Left ventricle myocardium inferior (tissue), 1 donor: ENCODE measurements around the gene RRP9. TPM values are rescaled to one million over a fixed set of nuclear protein-coding genes. Genes with fewer than 3 reads are reported as not detected.

Experiments used
- DNase-seq: peaks from one replicate; pipeline ENCODE4 v3.0.0-alpha.2; 2020
- H3K27ac ChIP-seq: fragments of 200-600 bp; replicated peaks from 2 replicates; pipeline ENCODE4 v1.8.0; 2021
- H3K27me3 ChIP-seq: fragments of 200-600 bp; 2 replicates; pipeline ENCODE4 v1.8.0; 2021; ENCODE audit warnings: low read depth
- H3K36me3 ChIP-seq: fragments of 200-600 bp; 2 replicates; pipeline ENCODE4 v1.8.0; 2021
- H3K4me1 ChIP-seq: fragments of 200-600 bp; 2 replicates; pipeline ENCODE4 v1.8.0; 2021
- H3K4me3 ChIP-seq: fragments of 200-600 bp; 2 replicates; pipeline ENCODE4 v1.8.0; 2021; ENCODE audit warnings: mild to moderate bottlenecking, moderate library complexity
- H3K9me3 ChIP-seq: fragments of 200-600 bp; replicated peaks from 2 replicates; pipeline ENCODE4 v1.8.0; 2021
- intact Hi-C: fragments of 100-400 bp; cut with micrococcal nuclease; formaldehyde crosslinking; loops from one replicate; pipeline ENCODE4 v1.11.0; 2022
- total RNA-seq: library from RNA; stranded (reverse); fragmentation: NEBNext Ultra II Directional; extraction: Animal tissue kit (Norgen Biotek cat#: 25700); gene quantifications from one replicate; pipeline ENCODE4 v1.2.1, GENCODE V29; 2021
- TF ChIP-seq, protein P1 (sequence below): fragments of 200-600 bp; IDR thresholded peaks from 2 replicates; pipeline ENCODE4 v1.8.0; 2021; ENCODE audit warnings: antibody characterized with exemption, mild to moderate bottlenecking, borderline replicate concordance
- donor health status: DM: no; HTN: yes; CAD: no; lungs with severe emphysema.

Gene RRP9
- total RNA-seq, 1 donor from 2014 or later, result 8.6 TPM

DNA sequence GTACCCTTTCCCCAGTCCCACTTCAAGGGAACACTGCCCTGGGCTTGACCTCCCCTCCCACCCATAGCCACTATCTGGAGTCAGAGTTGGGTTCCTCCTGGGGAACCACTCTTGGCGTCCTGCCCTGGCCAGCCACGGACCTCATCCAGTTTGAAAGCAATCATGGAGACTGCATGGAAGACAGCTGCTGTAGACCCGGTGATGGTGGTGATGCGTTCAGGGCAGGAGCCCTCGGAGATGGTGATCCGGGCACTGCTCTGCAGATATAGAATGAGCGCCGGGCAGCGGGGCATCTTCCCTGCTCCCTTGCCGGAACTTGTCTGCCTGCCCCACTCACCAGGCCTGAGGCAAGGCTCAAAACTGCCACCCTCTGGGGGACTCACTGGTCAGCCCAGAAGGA, 18.7 kb upstream of the RRP9 start:
- no peak for DNase-seq
- intact Hi-C loops, result no loop called here
- Histone ChIP-seq H3K9me3 (no peaks in the 10 kb centered on the region), H3K4me3 (no peak overlapping the region), H3K36me3 (peaks cover 39% of the 10 kb centered on the region), H3K27me3 (no peaks in the 10 kb centered on the region), H3K4me1 (peaks cover 64% of the 10 kb centered on the region), H3K27ac (no peak overlapping the region)
- TF ChIP-seq, protein P1, sequence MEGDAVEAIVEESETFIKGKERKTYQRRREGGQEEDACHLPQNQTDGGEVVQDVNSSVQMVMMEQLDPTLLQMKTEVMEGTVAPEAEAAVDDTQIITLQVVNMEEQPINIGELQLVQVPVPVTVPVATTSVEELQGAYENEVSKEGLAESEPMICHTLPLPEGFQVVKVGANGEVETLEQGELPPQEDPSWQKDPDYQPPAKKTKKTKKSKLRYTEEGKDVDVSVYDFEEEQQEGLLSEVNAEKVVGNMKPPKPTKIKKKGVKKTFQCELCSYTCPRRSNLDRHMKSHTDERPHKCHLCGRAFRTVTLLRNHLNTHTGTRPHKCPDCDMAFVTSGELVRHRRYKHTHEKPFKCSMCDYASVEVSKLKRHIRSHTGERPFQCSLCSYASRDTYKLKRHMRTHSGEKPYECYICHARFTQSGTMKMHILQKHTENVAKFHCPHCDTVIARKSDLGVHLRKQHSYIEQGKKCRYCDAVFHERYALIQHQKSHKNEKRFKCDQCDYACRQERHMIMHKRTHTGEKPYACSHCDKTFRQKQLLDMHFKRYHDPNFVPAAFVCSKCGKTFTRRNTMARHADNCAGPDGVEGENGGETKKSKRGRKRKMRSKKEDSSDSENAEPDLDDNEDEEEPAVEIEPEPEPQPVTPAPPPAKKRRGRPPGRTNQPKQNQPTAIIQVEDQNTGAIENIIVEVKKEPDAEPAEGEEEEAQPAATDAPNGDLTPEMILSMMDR, result no peak

GRCh38 chr3:51959651-51960050, 17.9 kb upstream of the RRP9 start:
- no peaks in the 10 kb centered on the region for H3K27me3 ChIP-seq
- TF ChIP-seq, protein P1, result no peak
- no peak overlapping the region for H3K4me3 ChIP-seq
- no peaks in the 10 kb centered on the region for H3K9me3 ChIP-seq
- peaks cover 39% of the 10 kb centered on the region for H3K36me3 ChIP-seq
- DNase-seq, result no peak
- H3K4me1 ChIP-seq, result peaks cover 61% of the 10 kb centered on the region
- no peak overlapping the region for H3K27ac ChIP-seq
- intact Hi-C loops, result no loop called here

DNA sequence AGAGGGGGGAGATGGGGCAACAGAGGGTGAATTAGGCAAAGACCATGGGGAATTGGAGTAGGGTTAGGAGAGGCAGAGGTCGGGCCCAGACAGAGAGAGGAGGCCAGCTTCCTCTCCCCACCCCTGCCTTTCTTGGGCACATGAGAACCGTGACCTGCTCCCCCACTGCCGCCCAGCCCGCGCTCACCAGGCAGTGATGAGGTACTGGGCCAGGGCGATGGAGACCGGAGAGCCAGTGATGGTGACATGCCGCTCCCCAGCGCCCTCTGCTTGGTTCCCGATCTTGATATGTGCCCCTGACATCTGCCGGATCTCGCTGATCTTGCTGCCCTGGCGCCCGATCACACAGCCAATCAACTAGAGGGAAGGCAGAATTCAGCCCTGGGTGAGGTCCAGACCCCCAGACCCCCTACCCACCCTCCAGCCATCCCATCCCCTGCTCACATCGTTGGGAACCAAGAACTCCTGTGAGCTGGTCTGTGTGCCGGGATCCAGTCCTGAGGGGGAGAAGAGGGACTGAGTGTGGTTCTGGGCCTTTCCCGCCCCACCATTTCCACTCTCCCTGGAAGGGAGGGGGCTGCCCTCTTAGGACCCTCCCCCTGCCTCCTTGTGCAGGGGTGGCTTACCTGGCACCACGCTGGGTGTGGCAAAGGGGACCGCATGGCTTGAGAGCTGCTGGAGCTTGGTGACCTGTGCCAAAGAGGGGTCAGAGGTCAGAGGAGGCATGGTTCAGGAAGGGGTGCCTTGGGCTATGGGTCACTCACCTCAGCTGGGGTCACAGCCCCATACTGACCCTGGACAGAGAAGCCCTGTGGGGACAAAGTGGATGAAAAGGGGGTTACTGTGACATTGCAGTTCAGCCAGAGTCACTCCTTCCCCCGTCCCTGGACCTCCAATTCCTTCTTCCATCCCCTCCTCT, 17.2 kb upstream of the RRP9 start:
- no peak overlapping the region for H3K4me3 ChIP-seq
- no peak overlapping the region for H3K27ac ChIP-seq
- H3K4me1 ChIP-seq, result peaks cover 53% of the 10 kb centered on the region
- TF ChIP-seq, protein P1, result no peak
- H3K36me3 ChIP-seq, result peaks cover 39% of the 10 kb centered on the region
- H3K9me3 ChIP-seq, result no peaks in the 10 kb centered on the region
- DNase-seq, result no peak
- H3K27me3 ChIP-seq, result no peaks in the 10 kb centered on the region
- intact Hi-C loops, result no loop called here

DNA sequence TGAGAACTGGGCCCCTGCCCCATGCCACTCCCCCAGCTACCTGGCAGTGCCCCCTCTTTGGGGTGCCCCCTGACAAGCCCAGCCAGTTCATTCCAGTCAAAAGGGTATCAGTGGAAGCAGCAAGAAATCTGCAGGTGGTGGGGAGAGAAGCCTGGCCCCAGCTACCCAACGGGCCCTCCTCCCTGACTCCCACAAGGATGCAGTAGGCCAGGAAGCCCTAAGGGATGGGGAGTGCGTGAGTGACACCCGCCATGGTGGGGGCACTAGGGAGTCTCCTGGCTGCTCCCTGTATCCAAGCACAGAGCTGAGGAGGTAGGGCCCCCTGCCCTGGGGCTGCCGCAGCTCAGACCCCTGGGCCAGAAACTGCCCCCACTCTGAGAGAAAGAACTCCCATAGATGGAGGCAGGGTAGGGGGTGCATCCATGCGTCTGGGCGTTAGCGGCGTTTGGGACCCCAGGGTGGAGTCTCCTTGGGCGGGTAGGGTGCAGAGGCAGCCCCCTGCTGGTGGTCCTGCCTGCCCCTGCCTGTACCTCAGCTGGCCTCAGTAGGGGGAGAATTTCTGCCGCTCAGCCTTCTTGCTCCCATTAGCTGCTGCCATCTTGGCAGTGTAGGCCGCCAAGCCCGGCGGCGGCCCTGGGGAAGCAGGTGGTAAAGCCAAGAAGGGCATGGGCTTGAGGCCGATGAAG, 16.0 kb upstream of the RRP9 start:
- Histone ChIP-seq H3K27me3 (no peaks in the 10 kb centered on the region), H3K4me3 (no peak overlapping the region), H3K4me1 (peaks cover 41% of the 10 kb centered on the region), H3K27ac (no peak overlapping the region), H3K9me3 (no peaks in the 10 kb centered on the region), H3K36me3 (peaks cover 39% of the 10 kb centered on the region)
- TF ChIP-seq, protein P1, result no peak
- intact Hi-C loops, result no loop called here
- DNase-seq, result no peak

DNA sequence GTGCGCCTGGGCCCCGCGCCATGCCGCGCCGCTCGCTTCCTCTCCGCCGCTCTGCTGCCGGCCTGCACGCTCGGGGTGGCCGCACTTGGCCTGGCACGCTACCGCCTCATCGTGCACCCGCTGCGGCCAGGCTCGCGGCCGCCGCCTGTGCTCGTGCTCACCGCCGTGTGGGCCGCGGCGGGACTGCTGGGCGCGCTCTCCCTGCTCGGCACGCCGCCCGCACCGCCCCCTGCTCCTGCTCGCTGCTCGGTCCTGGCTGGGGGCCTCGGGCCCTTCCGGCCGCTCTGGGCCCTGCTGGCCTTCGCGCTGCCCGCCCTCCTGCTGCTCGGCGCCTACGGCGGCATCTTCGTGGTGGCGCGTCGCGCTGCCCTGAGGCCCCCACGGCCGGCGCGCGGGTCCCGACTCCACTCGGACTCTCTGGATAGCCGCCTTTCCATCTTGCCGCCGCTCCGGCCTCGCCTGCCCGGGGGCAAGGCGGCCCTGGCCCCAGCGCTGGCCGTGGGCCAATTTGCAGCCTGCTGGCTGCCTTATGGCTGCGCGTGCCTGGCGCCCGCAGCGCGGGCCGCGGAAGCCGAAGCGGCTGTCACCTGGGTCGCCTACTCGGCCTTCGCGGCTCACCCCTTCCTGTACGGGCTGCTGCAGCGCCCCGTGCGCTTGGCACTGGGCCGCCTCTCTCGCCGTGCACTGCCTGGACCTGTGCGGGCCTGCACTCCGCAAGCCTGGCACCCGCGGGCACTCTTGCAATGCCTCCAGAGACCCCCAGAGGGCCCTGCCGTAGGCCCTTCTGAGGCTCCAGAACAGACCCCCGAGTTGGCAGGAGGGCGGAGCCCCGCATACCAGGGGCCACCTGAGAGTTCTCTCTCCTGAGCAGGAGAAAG, 14.4 kb upstream of the RRP9 start:
- no peaks in the 10 kb centered on the region for H3K27me3 ChIP-seq
- intact Hi-C loops, result no loop called here
- H3K27ac ChIP-seq, result peak overlapping the region; percentile 88
- TF ChIP-seq, protein P1, result peak; percentile 60
- H3K4me1 ChIP-seq, result peaks cover 26% of the 10 kb centered on the region
- H3K9me3 ChIP-seq, result no peaks in the 10 kb centered on the region
- H3K36me3 ChIP-seq, result peaks cover 39% of the 10 kb centered on the region
- H3K4me3 ChIP-seq, result peak overlapping the region; percentile 65
- peak; percentile 58 for DNase-seq
